K562 (cell line): ENCODE data around the gene MYO10. TPM values are rescaled to one million over a fixed set of nuclear protein-coding genes. Genes with fewer than 3 reads are reported as not detected.

Source experiments
- AFF4 ChIP-seq: sonication (generic); formaldehyde crosslinking; IDR thresholded peaks from 2 replicates; pipeline ENCODE4 v1.8.0; 2023; ENCODE audit warnings: mild to moderate bottlenecking, missing genetic modification reagents
- CEBPZ ChIP-seq: fragments of 150-350 bp; IDR thresholded peaks from 2 replicates; pipeline ENCODE4 v1.6.1; 2014; ENCODE audit warnings: low read depth, mild to moderate bottlenecking, low read length, borderline replicate concordance
- FOXA1 ChIP-seq: fragments of 450-650 bp; IDR thresholded peaks from 2 replicates; pipeline ENCODE4 v1.6.1; 2016; ENCODE audit warnings: mild to moderate bottlenecking, borderline replicate concordance
- ZNF551 ChIP-seq: fragments of 250-450 bp; sonication (Bioruptor Pico); IDR thresholded peaks from 2 replicates; pipeline ENCODE4 v1.5.0; 2021; ENCODE audit warnings: mild to moderate bottlenecking, moderate library complexity
- ZNF57 ChIP-seq: fragments of 450-650 bp; formaldehyde crosslinking; IDR thresholded peaks from 2 replicates; pipeline ENCODE4 v1.4.0; 2020; ENCODE audit warnings: mild to moderate bottlenecking, moderate library complexity
- ZNF778 ChIP-seq: fragments of 450-650 bp; formaldehyde crosslinking; IDR thresholded peaks from 2 replicates; pipeline ENCODE4 v1.4.0; 2020; ENCODE audit warnings: mild to moderate bottlenecking, moderate library complexity
- polyA plus RNA-seq, 8 experiments: library from polyadenylated mRNA; depleted of rRNA in 4 of 8; stranded (reverse) in 5 of 8; unstranded in 3 of 8; fragments of >200 nt; fragmentation: Nextera tagmentation in 2 of 8; fragmentation: Illumina TruSeq in 1 of 8; extraction: Ambion mirVana in 2 of 8; extraction: Trizol in 1 of 8; gene quantifications; 2 replicates each; pipeline versions ENCODE4 v1.2.1 to v1.2.3, GENCODE V29; 2011 to 2014; ENCODE audit warnings: inconsistent platforms in 1 of 8, missing spikeins in 1 of 8
- total RNA-seq, 7 experiments: library from RNA; depleted of rRNA in 6 of 7; stranded (reverse); fragments of >200 nt in 6 of 7; fragmentation: Illumina TruSeq in 2 of 7; extraction: Trizol in 2 of 7; gene quantifications; 2 replicates each; pipeline versions ENCODE4 v1.2.1 to v1.2.3, GENCODE V29; 2011 to 2021; ENCODE audit warnings: low replicate concordance in 1 of 7

The MYO10 gene
- total and polyA plus RNA-seq, 9 of the 15 experiments (the other 6 are each of a cell fraction or from before 2014, with no cell fraction given) = 0.04 to 0.24 TPM; not detected in 7

GRCh38 chr5:16879191-16879590 is 56.9 kb downstream of the MYO10 start (continued):
- TF ChIP-seq AFF4 (CRISPR knock-in tag) = no peak
- no peak for TF ChIP-seq ZNF778 (CRISPR knock-in tag)
- no peak for TF ChIP-seq CEBPZ
- TF ChIP-seq FOXA1 = no peak
- TF ChIP-seq ZNF551 (CRISPR knock-in tag) = no peak
- TF ChIP-seq ZNF57 (CRISPR knock-in tag) = no peak
